A673 (cell line): ENCODE measurements around the gene TRIM8. TPM values are rescaled to one million over a fixed set of nuclear protein-coding genes. Genes with fewer than 3 reads are reported as not detected.
"Not testable (repeated sequence)": the region's sequence is repeated elsewhere in the genome, so short reads cannot be mapped to it uniquely, and the experiment has no call there.

Source experiments
- BruUV-seq: library from RNA; stranded (reverse); fragments of 400-500 nt; replicated peaks from 2 replicates; lab custom pipeline; 2021; lab: Mats Ljungman, UMichigan
- CTCF ChIA-PET: fragments of 300-600 bp; sonication (Branson Sonifier 250); formaldehyde crosslinking; loops from one replicate; lab custom pipeline; 2022; ENCODE audit warnings: antibody characterized with exemption; lab: Charles Lee
- POLR2A ChIA-PET: fragments of 300-600 bp; sonication (Branson Sonifier 250); formaldehyde crosslinking; loops from one replicate; lab custom pipeline; 2022; ENCODE audit warnings: antibody characterized with exemption; ENCODE audit not compliant: low non-redundant PET; lab: Charles Lee
- DNase-seq: peaks from one replicate; pipeline ENCODE4 v3.0.0-alpha.2; 2015; ENCODE audit warnings: low spot score
- H3K27ac ChIP-seq: fragments of 200-600 bp; sonication (generic); 2 replicates; pipeline ENCODE4 v1.5.1; 2016; ENCODE audit warnings: mixed run types, low read depth, mild to moderate bottlenecking, mixed read lengths, antibody characterized with exemption, low read length; ENCODE audit not compliant: poor library complexity, severe bottlenecking
- H3K27me3 ChIP-seq: fragments of 200-600 bp; sonication (generic); replicated peaks from 2 replicates; pipeline ENCODE4 v1.6.1; 2017; ENCODE audit warnings: mixed run types, low read depth, mild to moderate bottlenecking, mixed read lengths, antibody characterized with exemption, low read length; ENCODE audit not compliant: insufficient read depth, poor library complexity
- H3K36me3 ChIP-seq: fragments of 200-600 bp; sonication (generic); 2 replicates; pipeline ENCODE4 v1.6.1; 2016; ENCODE audit warnings: mixed run types, mild to moderate bottlenecking, mixed read lengths, antibody characterized with exemption, low read length; ENCODE audit not compliant: insufficient read depth, poor library complexity, severe bottlenecking
- H3K4me1 ChIP-seq: fragments of 200-600 bp; sonication (generic); 2 replicates; pipeline ENCODE4 v1.6.1; 2017; ENCODE audit warnings: mixed run types, mild to moderate bottlenecking, mixed read lengths, antibody characterized with exemption, low read length; ENCODE audit not compliant: insufficient read depth, poor library complexity, severe bottlenecking
- H3K4me3 ChIP-seq: fragments of 200-600 bp; sonication (generic); 2 replicates; pipeline ENCODE4 v1.5.1; 2016; ENCODE audit warnings: low read depth, mixed run types, mild to moderate bottlenecking, mixed read lengths, low read length; ENCODE audit not compliant: poor library complexity, severe bottlenecking
- H3K9me3 ChIP-seq: fragments of 200-600 bp; sonication (generic); 2 replicates; pipeline ENCODE4 v1.6.1; 2016; ENCODE audit warnings: mixed run types, low read depth, mild to moderate bottlenecking, mixed read lengths, antibody characterized with exemption, low read length; ENCODE audit not compliant: poor library complexity, severe bottlenecking
- CTCF ChIP-seq: fragments of 300-800, 200-600 bp; sonication (generic); conservative IDR thresholded peaks from 2 replicates; pipeline ENCODE4 v1.5.1; 2017; ENCODE audit warnings: low read depth, mild to moderate bottlenecking, antibody characterized with exemption, low read length, moderate library complexity, mixed read lengths
- EZH2 ChIP-seq: fragments of 200-600 bp; sonication (generic); IDR thresholded peaks from 2 replicates; pipeline ENCODE4 v1.6.1; 2017; ENCODE audit warnings: borderline replicate concordance, low read depth, mild to moderate bottlenecking, mixed read lengths, antibody characterized with exemption, low read length; ENCODE audit not compliant: poor library complexity, severe bottlenecking
- intact Hi-C: fragments of 100-400 bp; cut with micrococcal nuclease; formaldehyde crosslinking; loops from one replicate; pipeline ENCODE4 v1.10.0; 2022; ENCODE audit not compliant: unreplicated experiment
- total RNA-seq: library from RNA; stranded (reverse); gene quantifications from 2 replicates; pipeline ENCODE4 v1.2.3, GENCODE V29; 2021

TRIM8 gene
- total RNA-seq, 1 experiment from 2014 or later = 29.4 TPM

- Histone ChIP-seq H3K36me3 (no peaks in the 10 kb centered on the region), H3K4me3 (no peak overlapping the region), H3K9me3 (no peaks in the 10 kb centered on the region), H3K4me1 (no peaks in the 10 kb centered on the region), H3K27me3 (no peaks in the 10 kb centered on the region), H3K27ac (no peak overlapping the region)
- no peak for TF ChIP-seq EZH2
- TF ChIP-seq CTCF = no peak
- POLR2A ChIA-PET = no interaction called here
- intact Hi-C loops = no loop called here
- no peak for DNase-seq
- CTCF ChIA-PET = no interaction called here
- BruUV-seq = no TSS peak
Measured at GRCh38 chr10:102665904-102666509, 21.7 kb downstream of the TRIM8 start.

- H3K27ac ChIP-seq, H3K27me3 ChIP-seq, H3K4me3 ChIP-seq, H3K4me1 ChIP-seq, H3K9me3 ChIP-seq, intact Hi-C loops, H3K36me3 ChIP-seq, BruUV-seq, DNase-seq, POLR2A ChIA-PET, CTCF ChIA-PET: not testable (repeated sequence)
Measured at GRCh38 chr10:102667411-102667810, 23.1 kb downstream of the TRIM8 start.

- intact Hi-C loops = no loop called here
- Histone ChIP-seq H3K36me3 (no peaks in the 10 kb centered on the region), H3K4me1 (no peaks in the 10 kb centered on the region), H3K27ac (no peak overlapping the region), H3K9me3 (no peaks in the 10 kb centered on the region), H3K27me3 (no peaks in the 10 kb centered on the region), H3K4me3 (no peak overlapping the region)
- CTCF ChIA-PET = interaction anchor here (0.6 kb wide), 1 partner anchor 538 kb away, joined by 5 read pairs; no protein-coding TSS in a partner anchor
- TF ChIP-seq EZH2 (no peak), CTCF (no peak)
- POLR2A ChIA-PET = no interaction called here
- BruUV-seq = no TSS peak
- DNase-seq = no peak
Measured at GRCh38 chr10:102668326-102669107, 24.2 kb downstream of the TRIM8 start.
